Stimulated activated CD4-positive, alpha-beta T cell treated with anti-CD3 and anti-CD28 coated beads, Interleukin-2, amount 100 ng/mL, for 24 hours (primary cell): ENCODE data around the gene LMX1B.
A peak's percentile ranks its signal among the peaks of the same experiment; 100 is the strongest.

ENCODE experiments used
- DNase-seq, 2 donors: peaks; one replicate each; pipeline ENCODE4 v3.0.0-alpha.2; 2020

Gene LMX1B

GRCh38 chr9:126681336-126681735, 67.6 kb downstream of the LMX1B start:
- DNase-seq: no peak

DNA sequence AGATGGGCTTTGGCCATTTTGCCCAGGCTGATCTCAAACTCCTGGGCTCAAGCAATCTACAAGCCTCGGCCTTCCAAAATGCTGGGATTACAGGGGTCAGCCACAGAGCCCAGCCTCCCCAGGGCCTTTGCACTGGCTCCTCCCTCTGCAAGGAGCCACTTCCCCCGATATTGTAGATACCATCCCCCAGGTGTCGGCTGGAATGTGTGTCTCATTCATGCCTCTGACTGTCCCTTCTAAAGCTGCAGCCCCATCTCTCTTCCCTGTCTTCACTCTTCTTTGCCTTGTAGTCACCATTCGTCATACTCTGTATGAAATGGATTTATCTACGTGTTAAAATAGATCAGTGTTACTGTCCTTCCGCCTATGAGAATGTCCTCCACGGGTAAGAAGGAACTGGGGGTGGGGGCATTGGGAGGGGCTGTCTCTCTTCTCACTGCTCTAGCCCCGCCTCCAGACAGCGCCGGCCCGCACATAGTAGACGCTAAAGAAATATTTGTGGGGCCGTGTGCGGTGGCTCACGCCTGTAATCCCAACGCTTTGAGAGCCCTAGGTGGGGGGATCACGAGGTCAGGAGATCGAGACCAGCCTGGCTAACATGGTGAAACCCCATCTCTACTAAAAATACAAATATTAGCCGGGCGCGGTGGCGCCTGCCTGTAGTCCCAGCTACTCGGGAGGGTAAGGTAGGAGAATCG, 68.5 kb downstream of the LMX1B start:
- DNase-seq: no peak

- peak in 1 of 2 donors; percentile 7 for DNase-seq
These were observed 69.4 kb downstream of the LMX1B start for GRCh38 chr9:126682928-126683697.

GRCh38 chr9:126683698-126684044, 69.9 kb downstream of the LMX1B start:
- no peak for DNase-seq

DNA sequence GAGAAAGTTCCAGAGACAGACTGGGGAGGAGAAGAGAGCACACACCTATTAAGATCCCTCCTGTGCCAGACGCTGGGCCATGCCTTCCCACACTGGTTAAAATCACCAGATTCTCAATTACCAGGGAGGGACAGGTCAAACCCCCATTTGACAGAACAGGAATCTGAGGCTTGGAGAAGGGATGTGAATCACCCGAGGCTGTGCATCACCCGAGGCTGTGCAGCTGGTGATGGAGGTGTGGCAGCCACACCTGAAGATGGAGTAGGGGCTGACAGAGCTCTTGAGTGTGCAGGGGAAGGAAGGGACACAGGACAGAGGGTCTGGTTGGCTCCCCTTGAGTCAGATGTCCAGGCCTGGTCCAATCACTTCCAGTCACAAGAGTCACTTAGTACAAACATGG, 70.6 kb downstream of the LMX1B start:
- DNase-seq: no peak

DNA sequence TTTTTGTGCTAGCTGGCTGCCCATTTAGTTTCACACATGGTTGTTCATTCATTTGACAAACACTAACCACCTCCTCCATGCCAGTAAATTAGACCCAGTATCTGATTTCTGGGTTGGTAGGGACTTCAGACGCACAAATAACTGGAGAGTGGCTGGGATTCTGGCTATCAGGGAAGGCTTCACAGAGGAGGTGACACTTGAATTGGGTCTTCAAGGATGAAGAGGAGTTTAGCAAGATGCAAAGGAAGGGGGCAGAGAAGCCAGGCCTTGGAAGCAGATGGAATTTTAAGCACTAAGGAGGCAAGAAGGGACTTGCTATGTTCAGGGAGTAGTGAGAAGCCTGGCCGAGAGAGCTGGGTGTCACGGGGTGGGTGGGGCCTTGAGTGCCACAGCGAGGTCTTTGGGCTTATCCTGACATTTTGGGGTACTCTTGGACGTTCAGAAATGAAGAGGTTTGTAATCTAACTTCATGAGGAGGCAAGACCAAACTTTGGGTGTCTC, 71.3 kb downstream of the LMX1B start:
- no peak for DNase-seq

DNA sequence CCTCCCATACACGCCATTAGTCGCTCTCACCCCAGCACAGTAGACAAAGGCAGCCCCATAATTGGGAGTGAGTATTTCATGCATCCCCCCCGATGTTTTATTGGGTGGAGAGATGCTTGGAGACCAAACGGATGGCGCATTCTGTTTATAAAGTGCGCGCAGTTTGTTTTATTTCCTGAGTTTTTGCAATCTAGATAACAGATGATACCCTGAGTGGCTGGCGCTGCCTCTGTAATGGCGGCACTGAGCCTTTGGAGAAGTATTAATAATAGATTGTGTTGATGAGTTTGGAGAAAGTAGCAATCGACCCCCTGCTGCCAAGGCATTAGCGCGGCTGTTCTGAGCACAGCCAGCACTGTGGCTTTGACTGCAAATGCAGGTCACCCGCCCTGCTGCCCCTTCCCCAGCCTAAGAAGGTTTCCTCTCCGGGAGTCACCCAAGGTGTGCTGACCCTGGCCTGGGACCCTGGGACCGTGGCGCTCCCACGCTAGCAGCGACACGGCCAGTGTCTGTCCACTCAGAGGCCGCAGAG, 74.3 kb downstream of the LMX1B start:
- no peak for DNase-seq

- DNase-seq: no peak
These were observed 74.9 kb downstream of the LMX1B start for GRCh38 chr9:126688617-126689016.

DNA sequence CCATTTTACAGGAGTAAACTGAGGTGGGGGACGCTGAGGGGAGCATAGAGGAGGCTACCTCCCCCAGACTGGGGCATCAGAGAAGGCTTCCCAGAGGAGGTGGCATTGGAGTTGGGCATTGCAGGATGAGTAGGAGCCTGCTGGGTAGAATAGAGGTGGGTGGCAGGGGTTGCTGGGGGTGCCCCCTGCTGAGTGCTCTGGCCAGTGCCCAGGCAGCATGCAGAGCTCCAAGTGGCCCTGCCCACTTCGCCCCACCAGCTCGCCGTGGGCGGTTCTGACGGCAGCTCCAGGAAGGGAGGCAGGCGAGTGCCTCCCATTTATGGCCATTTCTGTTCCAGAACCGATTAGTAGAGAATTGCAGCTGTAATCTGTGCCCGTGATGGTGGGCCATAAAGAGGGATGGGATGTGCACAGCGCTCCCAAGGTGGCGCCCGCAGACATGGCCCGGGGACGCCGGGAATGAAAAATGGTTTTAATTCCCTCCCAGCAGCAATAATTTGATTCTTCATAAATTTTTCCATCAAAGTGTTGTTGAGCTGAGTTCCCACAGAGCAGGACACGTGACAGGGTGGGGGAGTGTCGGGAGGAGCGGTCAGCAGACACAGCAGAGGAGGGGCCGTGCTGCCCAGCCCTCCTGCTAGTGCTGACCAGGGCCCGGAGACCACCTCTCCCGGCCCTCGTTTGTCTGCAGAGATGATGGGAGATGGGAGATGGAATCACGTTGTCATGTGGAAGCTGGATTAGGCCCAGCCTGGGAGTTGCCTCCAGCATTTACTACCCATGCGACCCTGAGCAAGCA, 75.5 kb downstream of the LMX1B start:
- DNase-seq: no peak

DNA sequence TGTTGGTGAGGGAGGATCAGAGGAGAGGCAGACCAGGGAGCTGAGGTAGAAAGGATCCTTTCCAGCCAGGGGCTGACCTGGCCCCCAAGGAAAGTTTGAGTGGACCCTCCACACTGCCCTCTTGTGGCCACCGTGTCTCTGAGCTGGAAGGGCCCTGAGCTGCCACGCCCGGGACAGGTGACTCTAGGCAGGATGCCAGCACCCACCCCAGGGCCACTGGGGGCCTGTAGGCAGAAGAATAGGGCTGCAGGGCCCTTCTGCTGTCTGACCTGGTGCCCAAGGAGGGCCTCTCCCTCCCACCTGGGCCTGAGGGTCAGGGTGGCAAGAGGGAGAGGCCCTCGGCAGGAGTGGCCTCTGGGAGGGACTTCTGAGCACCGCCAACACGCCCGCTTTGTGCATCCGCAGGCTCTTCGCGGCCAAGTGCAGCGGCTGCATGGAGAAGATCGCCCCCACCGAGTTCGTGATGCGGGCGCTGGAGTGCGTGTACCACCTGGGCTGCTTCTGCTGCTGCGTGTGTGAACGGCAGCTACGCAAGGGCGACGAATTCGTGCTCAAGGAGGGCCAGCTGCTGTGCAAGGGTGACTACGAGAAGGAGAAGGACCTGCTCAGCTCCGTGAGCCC, 76.8 kb downstream of the LMX1B start:
- DNase-seq: peak; percentile 72 to 77

DNA sequence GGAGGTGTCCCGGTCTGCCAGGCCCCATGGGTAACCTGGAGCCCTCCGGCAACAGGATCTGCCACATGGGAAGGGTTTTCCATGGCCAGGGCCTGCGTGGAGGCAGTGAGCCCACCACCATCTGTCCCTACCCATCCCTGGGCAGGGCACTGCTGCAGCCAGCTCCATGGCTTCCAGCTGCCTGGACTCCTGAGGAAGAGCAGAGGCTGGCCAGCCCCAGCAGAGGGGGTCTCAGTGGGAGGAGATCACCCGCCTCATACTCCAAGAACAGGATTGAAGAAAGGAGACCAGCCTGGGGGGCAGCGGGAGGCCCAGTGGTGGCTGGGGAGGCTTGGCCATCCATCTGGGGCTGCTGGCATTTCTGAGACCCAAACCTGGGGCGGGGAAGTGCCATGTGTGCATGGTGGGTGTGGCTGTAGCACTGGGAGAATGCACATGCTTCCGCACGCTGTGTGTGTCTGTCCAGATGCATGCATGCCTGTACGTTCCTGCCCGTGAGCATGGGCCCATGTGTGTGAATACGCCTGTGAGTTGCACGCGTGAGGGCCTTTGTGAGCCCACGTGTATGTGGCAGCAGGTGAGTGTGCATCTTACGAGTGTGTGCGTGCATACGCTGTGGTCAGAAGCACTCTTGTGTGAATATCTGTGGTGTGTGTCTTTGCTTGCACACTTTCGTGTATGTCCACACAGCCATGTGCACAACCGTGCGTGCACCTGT, 78.5 kb downstream of the LMX1B start:
- no peak for DNase-seq

DNA sequence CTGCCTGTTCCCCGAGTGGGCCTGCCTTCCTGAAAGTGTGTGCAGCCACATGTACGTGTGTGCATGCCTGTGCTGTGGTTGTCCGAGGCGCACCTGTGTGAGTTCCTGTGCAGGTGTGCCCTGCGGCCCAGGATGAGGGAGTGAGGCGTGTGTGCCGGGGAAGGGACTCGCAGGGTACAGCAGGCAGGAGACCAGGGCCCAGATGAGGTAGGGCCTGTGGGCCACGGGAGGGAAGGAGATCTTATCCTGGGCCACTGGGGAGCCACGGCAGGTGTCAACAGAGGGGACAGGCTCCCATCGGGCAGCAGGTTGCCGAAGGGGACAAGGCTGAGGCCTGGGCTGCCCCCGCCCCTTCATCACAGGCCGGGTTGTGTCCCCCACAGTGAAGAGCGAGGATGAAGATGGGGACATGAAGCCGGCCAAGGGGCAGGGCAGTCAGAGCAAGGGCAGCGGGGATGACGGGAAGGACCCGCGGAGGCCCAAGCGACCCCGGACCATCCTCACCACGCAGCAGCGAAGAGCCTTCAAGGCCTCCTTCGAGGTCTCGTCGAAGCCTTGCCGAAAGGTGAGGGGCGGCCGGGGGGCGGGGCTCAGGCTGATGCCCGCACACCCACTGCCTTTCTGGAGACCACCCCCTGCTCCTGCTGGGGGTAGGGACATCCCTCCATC, 79.2 kb downstream of the LMX1B start:
- no peak for DNase-seq

- no peak for DNase-seq
These were observed 79.8 kb downstream of the LMX1B start for GRCh38 chr9:126693428-126693944.

GRCh38 chr9:126694206-126695081, 80.7 kb downstream of the LMX1B start:
- no peak for DNase-seq

DNA sequence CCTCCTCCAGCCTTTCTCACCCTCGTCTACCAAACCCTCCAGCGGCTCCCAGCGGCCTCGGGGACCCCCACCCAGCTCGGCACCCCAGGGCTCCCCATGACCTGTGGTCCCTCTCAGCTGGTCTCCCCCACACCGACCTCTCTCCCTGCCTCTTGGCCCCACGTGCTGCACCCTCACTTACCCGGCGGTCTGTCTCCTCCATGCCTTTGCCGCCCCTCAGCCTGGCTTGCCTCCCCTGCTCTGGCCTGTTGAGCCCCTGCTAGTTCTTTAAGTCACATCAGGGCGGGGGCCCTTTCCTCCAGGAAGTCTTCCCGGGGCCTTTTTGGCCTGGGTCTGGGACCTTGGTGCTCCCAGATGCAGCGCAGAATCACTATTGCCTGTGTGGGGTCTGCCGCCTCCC, 81.5 kb downstream of the LMX1B start:
- no peak for DNase-seq

DNA sequence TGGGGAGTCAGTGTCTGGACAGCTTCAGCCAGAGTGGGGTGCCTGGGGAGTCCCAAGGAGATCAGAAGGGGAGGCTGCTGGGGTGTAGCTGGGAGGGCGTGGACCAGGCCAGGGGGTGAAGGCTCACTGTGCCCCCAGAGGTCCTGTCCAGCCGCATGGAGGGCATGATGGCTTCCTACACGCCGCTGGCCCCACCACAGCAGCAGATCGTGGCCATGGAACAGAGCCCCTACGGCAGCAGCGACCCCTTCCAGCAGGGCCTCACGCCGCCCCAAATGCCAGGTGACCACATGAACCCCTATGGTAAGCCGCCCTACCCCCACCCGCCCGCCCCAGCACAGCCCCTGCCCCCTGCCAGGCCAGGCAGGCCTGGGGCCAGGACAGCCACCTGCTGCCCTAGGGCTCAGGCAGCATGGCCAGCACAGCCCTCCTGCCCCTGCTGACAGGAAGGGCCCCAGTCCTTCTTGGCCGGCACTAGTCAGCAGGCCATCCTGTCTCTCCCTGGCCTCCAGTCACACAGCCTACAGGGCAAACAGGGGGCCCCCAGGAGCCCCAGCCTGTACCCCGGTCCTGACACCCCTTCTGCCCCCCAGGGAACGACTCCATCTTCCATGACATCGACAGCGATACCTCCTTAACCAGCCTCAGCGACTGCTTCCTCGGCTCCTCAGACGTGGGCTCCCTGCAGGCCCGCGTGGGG, 82.1 kb downstream of the LMX1B start:
- DNase-seq: no peak

DNA sequence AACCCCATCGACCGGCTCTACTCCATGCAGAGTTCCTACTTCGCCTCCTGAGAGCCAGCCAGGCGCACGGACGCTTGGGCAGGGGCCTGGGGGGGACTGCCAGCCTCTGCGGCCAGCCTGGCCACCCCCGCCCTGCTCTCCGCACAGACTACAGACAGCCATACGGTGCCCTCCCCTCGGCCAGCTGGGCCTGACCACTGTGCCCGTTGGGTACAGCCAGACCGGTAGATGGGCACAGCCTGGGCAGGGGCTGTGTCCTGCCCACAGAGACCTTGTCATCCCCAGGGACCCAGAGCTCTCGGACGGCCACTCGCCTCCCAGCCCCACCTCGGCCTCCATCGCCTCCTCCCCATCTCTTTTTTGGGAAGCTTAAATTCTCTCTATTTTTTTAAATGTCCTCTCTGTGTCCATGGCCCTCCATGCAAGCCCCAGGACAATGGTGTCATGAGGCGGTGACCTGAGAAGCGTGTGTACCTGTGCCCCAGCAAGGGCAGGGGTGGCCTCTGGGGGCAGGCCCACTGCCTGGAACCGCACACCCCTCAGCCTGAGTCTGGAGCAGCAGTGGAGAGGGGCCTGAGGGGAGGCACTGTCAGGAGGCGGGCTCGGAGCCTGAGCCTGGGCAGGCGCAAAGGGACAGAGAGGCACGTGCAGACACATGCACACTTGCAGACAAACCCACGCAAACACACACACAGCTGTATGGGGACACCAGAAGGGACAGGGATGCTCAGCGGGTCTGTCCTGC, 82.8 kb downstream of the LMX1B start:
- DNase-seq: no peak

DNA sequence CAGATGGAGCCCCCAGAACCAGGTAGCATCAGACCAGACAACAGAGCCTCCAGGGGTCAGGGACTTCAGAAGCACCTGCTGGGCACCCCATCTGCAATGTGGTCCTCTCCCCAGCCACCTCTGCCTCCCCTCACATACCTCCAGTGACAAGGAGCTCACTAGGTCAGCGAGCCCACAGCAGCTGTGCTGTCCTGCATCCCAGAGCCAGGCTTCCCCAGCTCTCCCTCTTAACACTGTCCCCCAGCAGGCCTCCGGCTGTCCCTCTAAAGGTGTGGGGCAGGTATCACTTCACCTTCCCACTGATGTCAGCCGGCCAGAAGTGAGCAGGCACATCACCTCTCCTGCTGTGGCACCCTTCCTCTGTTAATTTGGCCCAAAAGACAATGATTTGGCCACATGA, 83.6 kb downstream of the LMX1B start:
- no peak for DNase-seq

GRCh38 chr9:126698251-126698650, 84.5 kb downstream of the LMX1B start:
- no peak for DNase-seq
